GM19043 (cell line): Measurements from ENCODE around the gene PPTC7.
"Not testable (repeated sequence)": the region's sequence is repeated elsewhere in the genome, so short reads cannot be mapped to it uniquely, and the experiment has no call there.

Source experiments
- ATAC-seq: cut with Tn5 transposase; IDR thresholded peaks from one replicate; pipeline ENCODE4 v1.9.1; 2021; ENCODE audit warnings: low read depth; ENCODE audit not compliant: unreplicated experiment

Gene PPTC7

GRCh38 chr12:110583137-110584059 lies at the start of gene PPTC7:
Gene PPTC7, minus strand, starts transcription at chr12:110583318. Its CDS starts 287 bp downstream, at chr12:110583031.
- peak; percentile 80 for ATAC-seq

GRCh38 chr12:110627500-110628195 lies 44.5 kb upstream of the PPTC7 start:
- no peak for ATAC-seq

GRCh38 chr12:110622582-110622981 lies 39.5 kb upstream of the PPTC7 start:
- no peak for ATAC-seq

- ATAC-seq, result peak; percentile 51
Observed at GRCh38 chr12:110619534-110619953, 36.4 kb upstream of the PPTC7 start.

GRCh38 chr12:110616471-110617115 lies 33.5 kb upstream of the PPTC7 start:
- ATAC-seq, result no peak

- ATAC-seq, result no peak
Observed at GRCh38 chr12:110615171-110615570, 32.1 kb upstream of the PPTC7 start.

GRCh38 chr12:110613771-110614684 lies 30.9 kb upstream of the PPTC7 start, which contains the start of gene TCTN1:
Gene TCTN1, plus strand, starts transcription at chr12:110614129. Its CDS starts 54 bp downstream, at chr12:110614183.
- peak; percentile 90 for ATAC-seq

GRCh38 chr12:110613071-110613770 lies 30.1 kb upstream of the PPTC7 start:
- no peak for ATAC-seq

- ATAC-seq, result no peak
Observed at GRCh38 chr12:110606253-110606611, 23.1 kb upstream of the PPTC7 start.

GRCh38 chr12:110602085-110602814 lies 19.1 kb upstream of the PPTC7 start:
- ATAC-seq, result not testable (repeated sequence)

- ATAC-seq, result no peak
Observed at GRCh38 chr12:110600254-110600653, 17.1 kb upstream of the PPTC7 start.

GRCh38 chr12:110599334-110599733 lies 16.2 kb upstream of the PPTC7 start:
- no peak for ATAC-seq

GRCh38 chr12:110597885-110598284 lies 14.8 kb upstream of the PPTC7 start:
- ATAC-seq, result no peak

GRCh38 chr12:110592919-110593318 lies 9.8 kb upstream of the PPTC7 start:
- not testable (repeated sequence) for ATAC-seq

- ATAC-seq, result no peak
Observed at GRCh38 chr12:110592078-110592477, 9.0 kb upstream of the PPTC7 start.

GRCh38 chr12:110591451-110592051 lies 8.4 kb upstream of the PPTC7 start:
- peak; percentile 14 for ATAC-seq

GRCh38 chr12:110590806-110591326 lies 7.7 kb upstream of the PPTC7 start:
- ATAC-seq, result peak; percentile 68

- ATAC-seq, result no peak
Observed at GRCh38 chr12:110590059-110590458, 6.9 kb upstream of the PPTC7 start.
